ENCODE results near the gene THOC1. TPM values are rescaled to one million over a fixed set of nuclear protein-coding genes. Genes with fewer than 3 reads are reported as not detected.

THOC1 gene
- polyA plus RNA-seq, 3 donors: 7.8 to 18.3 (median 8.9) TPM

DNA sequence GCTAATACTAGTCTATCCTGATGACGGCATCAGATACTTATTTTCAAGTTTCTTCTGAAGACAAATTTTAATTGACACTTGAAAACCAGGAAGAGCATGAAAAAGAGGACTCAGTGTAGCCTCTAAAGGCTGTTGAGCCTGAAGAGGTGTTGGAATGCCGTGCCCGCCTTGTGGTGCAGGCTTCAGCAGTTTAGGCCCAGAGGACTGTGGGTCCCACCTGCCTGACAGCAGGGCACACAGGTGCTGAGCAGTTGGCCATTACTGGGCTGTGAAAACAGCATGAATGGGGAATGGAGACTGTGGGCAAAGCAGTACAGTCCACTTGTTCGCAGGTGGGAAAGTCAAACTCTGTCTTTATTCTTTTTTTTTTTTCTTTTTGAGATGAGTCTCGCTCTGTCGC is 49.8 kb upstream of the THOC1 start:
- Mint-ChIP-seq H3K9me3 (no peaks in the 10 kb centered on the region), H3K27ac (no peak overlapping the region), H3K36me3 (peaks cover 0 to under 1% of the 10 kb centered on the region in 2 donors), H3K4me1 (peaks cover 8% of the 10 kb centered on the region), H3K4me3 (no peak overlapping the region), H3K27me3 (ENCODE audit: low read depth in 3 of 3) (peaks cover 0 to under 1% (median 0%) of the 10 kb centered on the region in 3 donors)
- no peak overlapping the region for H2AFZ ChIP-seq (ENCODE audit: insufficient read depth, low read depth, low read length, poor library complexity, severe bottlenecking)
- H3K27me3 ChIP-seq (ENCODE audit: control insufficient read depth in 2 of 2, insufficient read depth in 2 of 2, low read length in 2 of 2): no peaks in the 10 kb centered on the region
- H3K4me2 ChIP-seq (replicated peaks; ENCODE audit: extremely low read depth, low read length, poor library complexity, severe bottlenecking): no peak overlapping the region
- intact Hi-C loops (cut with micrococcal nuclease): no loop called here
- H3K4me3 ChIP-seq (replicated peaks in 1 of 3; ENCODE audit: low read depth in 2 of 3, low read length in 3 of 3): no peak overlapping the region
- H3K27ac ChIP-seq (ENCODE audit: low read depth in 1 of 2, low read length in 2 of 2): no peak overlapping the region
- H3K4me1 ChIP-seq (ENCODE audit: control insufficient read depth in 1 of 2, insufficient read depth in 2 of 2, low read length in 2 of 2): peaks cover 8 to 10% of the 10 kb centered on the region in 2 donors
- no peak for DNase-seq
- no peaks in the 10 kb centered on the region for H3K36me3 ChIP-seq (replicated peaks in 1 of 2; ENCODE audit: control insufficient read depth in 1 of 2, insufficient read depth in 2 of 2, low read length in 2 of 2)
- no peak for TF ChIP-seq CTCF (IDR thresholded peaks at IDR 0.05)
- H4K20me1 ChIP-seq (ENCODE audit: insufficient read depth, low read length): no peaks in the 10 kb centered on the region
- no peaks in the 10 kb centered on the region for H3K9me3 ChIP-seq (replicated peaks in 1 of 2; ENCODE audit: control insufficient read depth in 1 of 2, insufficient read depth in 1 of 2, low read length in 2 of 2)
- WGBS (ENCODE audit: insufficient coverage): 93% methylated on average over 3 of the region's 6 CpGs
- H3K79me2 ChIP-seq (ENCODE audit: insufficient read depth, low read length): no peaks in the 10 kb centered on the region
- no peak overlapping the region for H3K9ac ChIP-seq (ENCODE audit: insufficient read depth, low read length, poor library complexity, severe bottlenecking)

DNA sequence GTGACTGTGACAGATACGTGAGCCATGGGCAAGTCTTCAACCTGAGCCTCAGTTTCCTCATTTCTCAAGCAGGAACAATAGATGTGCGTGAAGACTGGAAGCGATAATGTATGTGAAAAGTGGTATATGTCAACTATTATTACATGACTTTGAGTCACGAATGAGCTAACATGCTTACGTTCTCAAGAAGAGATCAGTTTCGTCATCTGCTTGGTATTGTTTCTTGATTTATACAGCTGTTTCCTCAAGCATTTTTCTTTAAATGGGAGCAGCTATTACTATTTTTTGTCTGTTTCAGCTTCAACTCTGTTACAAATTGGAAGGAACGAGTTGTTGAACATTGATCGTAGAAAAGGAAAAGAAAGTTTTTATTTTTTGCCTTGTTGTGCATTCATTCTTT is 48.5 kb upstream of the THOC1 start:
- WGBS (ENCODE audit: insufficient coverage): no CpG with 5 or more reads among the region's 8 CpGs
- no peak overlapping the region for H3K4me3 Mint-ChIP-seq
- Histone ChIP-seq H3K4me1 (ENCODE audit: control insufficient read depth in 1 of 2, insufficient read depth in 2 of 2, low read length in 2 of 2) (no peaks in the 10 kb centered on the region), H3K36me3 (replicated peaks in 1 of 2; ENCODE audit: control insufficient read depth in 1 of 2, insufficient read depth in 2 of 2, low read length in 2 of 2) (no peaks in the 10 kb centered on the region), H2AFZ (ENCODE audit: insufficient read depth, low read depth, low read length, poor library complexity, severe bottlenecking) (no peak overlapping the region), H3K4me2 (replicated peaks; ENCODE audit: extremely low read depth, low read length, poor library complexity, severe bottlenecking) (no peak overlapping the region), H3K4me3 (replicated peaks in 1 of 3; ENCODE audit: low read depth in 2 of 3, low read length in 3 of 3) (no peak overlapping the region), H3K27ac (ENCODE audit: low read depth in 1 of 2, low read length in 2 of 2) (no peak overlapping the region), H3K9me3 (replicated peaks in 1 of 2; ENCODE audit: control insufficient read depth in 1 of 2, insufficient read depth in 1 of 2, low read length in 2 of 2) (no peaks in the 10 kb centered on the region), H3K9ac (ENCODE audit: insufficient read depth, low read length, poor library complexity, severe bottlenecking) (no peak overlapping the region), H3K27me3 (ENCODE audit: control insufficient read depth in 2 of 2, insufficient read depth in 2 of 2, low read length in 2 of 2) (no peaks in the 10 kb centered on the region), H3K79me2 (ENCODE audit: insufficient read depth, low read length) (no peaks in the 10 kb centered on the region), H4K20me1 (ENCODE audit: insufficient read depth, low read length) (no peaks in the 10 kb centered on the region)
- intact Hi-C loops (cut with micrococcal nuclease): no loop called here
- no peaks in the 10 kb centered on the region for H3K9me3 Mint-ChIP-seq
- peaks cover 0 to 3% (median 0%) of the 10 kb centered on the region in 3 donors for H3K27me3 Mint-ChIP-seq (ENCODE audit: low read depth in 3 of 3)
- TF ChIP-seq CTCF (IDR thresholded peaks at IDR 0.05): no peak
- DNase-seq: no peak
- no peaks in the 10 kb centered on the region for H3K4me1 Mint-ChIP-seq
- no peaks in the 10 kb centered on the region for H3K36me3 Mint-ChIP-seq
- no peak overlapping the region for H3K27ac Mint-ChIP-seq
